Stimulated activated CD4-positive, alpha-beta T cell treated with anti-CD3 and anti-CD28 coated beads, Interleukin-1b, Interleukin-23, amount 100 ng/mL, for 1 hour (primary cell): Measurements from ENCODE around the gene GPATCH4.
"Not testable (repeated sequence)": the region's sequence is repeated elsewhere in the genome, so short reads cannot be mapped to it uniquely, and the experiment has no call there.

Experiments
- DNase-seq, 2 donors: peaks; one replicate each; pipeline ENCODE4 v3.0.0-alpha.2; 2020; ENCODE audit warnings: low read depth in 2 of 2

GPATCH4 gene

DNA sequence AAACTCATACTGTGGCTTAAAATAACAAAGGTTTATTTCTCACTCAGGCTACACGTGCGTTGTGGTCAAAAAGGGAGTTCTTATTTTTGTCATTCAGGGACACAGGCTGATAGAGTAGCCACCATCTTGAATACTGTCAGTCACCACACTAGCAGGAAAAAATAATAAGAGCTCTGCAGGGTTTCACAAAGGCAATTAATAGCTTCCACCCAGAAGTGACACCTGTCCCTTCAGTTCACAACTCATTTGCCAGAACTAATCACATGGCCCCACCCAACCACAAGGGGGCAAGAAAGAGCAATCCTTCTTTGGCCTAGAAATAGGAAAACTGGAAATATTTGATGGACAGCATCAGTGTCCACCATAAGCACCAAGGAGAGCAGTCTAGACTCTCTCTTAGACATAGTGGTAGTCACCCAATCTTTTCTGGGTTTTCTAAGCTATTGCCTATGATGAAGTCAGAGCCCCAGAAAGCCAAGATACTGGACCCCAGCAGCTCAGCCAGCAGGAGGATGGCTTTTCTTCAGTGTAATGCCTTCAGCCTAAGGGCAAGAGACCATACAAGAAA, 26.1 kb upstream of the GPATCH4 start:
- DNase-seq: no peak

DNA sequence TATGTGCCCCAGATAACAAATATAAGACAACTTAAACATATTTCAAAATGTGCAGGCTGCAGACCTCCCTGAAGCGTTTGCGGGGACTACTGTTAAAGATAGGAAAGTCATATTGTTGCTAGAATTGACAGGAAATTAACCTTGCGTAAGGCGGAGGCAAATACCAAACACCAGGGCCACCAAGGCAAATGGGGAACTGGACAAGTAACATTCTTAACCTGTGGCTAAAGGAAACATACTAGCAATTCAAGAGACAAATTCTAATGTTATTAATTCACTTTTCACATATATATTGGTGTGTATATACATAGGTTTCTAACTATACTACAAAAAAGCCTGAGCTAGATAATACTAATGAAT, 24.8 kb upstream of the GPATCH4 start:
- no peak for DNase-seq

DNA sequence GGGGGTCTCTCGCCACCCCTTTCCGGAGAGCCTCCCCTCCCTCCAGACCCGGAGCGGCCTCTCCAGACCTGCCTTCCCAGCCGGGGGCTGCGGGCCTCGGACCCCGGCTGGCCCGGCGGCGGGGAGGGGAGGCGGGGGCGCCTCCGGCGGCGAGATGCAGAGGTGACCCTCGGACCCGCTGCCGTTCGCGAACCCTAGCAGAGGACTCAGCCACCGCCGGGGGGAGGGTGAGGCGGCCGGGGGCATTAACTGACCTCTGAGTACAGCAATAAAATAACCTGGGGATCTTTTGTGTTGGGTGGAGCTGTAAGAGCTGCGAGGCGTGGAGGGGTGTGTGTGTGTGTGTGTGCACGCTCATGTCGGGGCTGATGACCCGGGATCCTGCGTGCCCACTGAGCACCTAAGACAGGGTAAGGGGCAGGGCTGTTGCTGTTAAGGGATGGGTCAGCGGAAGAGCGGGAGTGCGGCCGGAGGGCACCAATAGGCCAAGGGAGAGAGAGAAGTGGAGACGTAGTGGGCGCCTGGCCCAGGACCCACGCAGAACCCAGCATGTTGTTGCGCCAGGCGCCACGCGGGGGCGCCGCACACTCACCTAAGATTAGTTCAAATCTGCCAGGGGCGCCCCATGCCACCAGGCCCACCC, 24.3 kb upstream of the GPATCH4 start:
- DNase-seq: peak; percentile 14 to 62

DNA sequence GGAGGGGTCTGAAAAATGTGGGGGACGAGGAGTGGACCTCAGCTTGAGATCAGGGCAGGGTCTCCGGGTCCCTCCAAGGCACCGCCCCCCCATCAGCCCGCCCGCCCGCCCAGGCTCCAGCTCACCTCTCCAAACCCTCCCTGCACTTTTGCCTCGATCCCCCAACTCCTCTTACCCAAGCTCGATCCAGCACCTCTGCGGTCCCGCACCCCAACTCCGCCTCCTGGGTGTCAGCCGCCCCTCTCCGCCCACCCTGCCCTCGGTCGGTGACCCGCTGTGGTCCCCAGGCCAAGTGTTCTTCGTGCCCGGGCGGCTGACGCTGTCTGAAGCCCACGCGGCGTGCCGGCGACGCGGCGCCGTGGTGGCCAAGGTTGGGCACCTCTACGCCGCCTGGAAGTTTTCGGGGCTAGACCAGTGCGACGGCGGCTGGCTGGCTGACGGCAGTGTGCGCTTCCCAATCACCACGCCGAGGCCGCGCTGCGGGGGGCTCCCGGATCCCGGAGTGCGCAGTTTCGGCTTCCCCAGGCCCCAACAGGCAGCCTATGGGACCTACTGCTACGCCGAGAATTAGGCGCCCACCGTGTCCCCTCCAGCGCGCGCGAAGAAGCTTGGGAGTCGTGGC, 23.6 kb upstream of the GPATCH4 start:
- no peak for DNase-seq

DNA sequence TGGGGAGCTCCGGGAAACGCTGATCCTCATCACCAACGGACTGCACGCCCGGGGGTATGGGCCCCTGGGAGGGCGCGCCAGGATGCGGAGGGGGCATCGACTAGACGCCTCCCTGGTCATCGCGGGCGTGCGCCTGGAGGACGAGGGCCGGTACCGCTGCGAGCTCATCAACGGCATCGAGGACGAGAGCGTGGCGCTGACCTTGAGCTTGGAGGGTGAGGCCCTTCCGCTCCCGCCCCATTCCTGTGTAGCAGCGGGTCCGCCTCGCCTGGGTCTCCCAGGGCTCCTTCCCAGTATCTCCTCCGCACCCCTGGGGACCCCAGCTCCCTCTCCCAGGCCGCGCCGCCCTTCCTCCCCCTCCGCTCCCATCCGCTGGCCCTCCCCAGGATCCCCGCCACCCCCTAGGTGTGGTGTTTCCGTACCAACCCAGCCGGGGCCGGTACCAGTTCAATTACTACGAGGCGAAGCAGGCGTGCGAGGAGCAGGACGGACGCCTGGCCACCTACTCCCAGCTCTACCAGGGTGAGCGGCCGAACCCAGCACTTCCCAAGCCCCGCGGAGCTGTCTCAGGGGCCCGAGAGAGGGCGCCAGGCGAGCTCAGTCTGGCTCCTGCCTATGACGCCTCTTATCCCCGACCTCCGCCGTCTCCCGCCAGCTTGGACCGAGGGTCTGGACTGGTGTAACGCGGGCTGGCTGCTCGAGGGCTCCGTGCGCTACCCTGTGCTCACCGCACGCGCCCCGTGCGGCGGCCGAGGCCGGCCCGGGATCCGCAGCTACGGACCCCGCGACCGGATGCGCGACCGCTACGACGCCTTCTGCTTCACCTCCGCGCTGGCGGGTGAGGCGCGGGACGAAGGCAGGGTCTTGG, 22.9 kb upstream of the GPATCH4 start:
- DNase-seq: peak in 1 of 2 donors; percentile 32

DNA sequence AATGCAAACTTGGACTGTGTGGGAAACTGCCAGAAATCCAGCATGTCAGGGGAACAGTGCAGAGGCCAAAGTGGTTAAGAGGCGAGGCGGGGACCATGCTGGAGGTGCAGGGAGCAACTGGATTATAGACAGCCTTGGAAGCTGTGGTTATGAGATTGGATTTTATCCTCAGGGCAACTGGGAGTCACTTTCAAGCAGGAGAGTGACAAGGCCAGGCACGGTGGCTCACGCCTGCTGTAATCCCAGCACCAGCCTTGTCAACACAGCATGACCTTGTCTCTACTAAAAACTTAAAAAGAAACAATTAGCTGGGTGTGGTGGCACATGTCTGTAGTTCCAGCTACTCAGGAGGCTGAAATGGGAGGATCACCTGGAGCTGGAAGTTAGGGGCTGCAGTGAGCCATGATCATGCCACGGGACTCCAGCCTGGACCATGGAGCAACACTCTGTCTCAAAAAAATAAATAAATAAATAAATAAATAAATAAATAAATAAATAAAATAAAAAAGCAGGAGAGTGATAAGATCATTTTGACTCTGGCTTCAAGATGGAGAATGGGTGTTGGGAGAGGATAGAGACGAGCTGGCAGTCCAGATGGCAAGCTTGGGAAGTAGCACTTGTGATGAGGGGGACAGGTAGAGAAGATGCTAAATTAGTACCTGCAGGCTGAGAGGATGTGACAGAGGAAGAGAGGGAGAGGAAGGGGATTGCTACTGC, 21.5 kb upstream of the GPATCH4 start:
- no peak for DNase-seq

DNA sequence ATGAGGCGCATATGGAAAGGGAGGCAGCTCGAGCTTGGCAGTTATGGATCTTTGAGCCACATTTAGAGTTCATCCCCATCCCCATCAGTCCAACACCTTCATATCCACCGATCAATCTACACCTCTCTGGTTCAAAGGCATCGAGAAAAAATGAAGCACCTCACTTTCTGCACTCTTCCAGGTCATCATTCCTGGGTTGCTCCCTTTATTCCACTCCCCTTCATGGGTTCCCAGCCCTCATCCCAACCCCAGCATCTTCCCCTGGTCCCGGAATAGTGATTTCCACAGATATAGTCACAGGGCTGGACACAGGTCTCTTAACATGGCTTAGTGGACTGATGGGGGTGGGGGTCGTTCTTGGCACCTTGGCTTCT, 18.3 kb upstream of the GPATCH4 start:
- no peak for DNase-seq

DNA sequence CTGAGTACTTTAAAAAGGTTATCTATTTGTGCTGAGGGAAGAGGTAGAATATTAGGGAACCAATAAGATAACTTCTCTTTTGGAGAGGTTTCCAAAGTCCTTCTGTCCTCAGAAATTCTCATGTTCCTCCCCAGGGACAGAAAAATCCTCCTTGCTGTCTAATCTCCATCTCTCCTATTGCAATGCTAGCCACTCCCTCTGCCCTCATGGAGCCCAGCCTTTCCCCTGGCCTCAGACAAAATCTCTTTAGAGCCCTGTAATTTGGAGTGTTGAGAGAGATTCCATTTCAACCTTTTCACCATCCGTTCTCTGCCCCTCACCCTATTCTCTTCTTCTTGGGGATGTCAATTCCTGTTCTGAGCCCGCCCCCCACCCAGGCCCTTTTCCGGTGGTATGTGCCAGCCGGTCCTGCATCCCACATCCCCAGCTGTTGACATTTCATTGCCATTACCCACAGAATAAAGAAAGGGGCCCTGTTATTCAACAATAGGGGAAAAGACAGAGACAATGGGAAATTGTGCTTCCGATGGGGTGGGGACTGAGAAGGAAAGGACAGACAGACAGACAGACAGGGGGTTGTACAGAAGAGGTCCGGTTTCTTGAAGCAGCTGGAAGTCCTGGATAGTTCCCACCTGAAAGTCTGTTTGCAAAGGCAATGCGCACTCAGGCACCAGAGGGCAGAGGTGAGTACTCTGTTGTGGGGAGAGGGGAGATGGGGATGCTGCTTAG, 17.7 kb upstream of the GPATCH4 start, which contains the start of gene HAPLN2:
Gene HAPLN2, plus strand, starts transcription at position 563 of the 729 bp plus-strand sequence. CDS start 4,076 bp downstream, outside the sequence.
- DNase-seq: no peak

DNA sequence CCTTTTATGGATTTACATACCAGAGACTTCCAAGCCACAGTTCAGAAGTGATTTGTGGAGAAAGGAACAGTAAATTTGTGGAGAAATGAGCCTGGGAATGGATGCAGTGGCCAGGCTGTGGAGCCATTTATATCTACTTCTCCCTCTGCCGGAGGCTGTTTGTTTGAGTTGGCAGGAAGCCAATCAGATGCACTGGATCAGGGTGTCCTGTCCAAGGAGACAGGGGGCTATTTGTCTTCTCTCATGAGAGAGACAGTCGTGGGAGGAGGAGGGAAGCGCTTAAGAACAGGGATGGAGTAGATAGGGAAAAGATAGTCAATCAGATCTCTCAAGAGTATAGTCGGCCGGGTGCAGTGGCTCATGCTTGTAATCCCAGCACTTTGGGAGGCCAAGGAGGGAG, 15.2 kb upstream of the GPATCH4 start:
- no peak for DNase-seq

DNA sequence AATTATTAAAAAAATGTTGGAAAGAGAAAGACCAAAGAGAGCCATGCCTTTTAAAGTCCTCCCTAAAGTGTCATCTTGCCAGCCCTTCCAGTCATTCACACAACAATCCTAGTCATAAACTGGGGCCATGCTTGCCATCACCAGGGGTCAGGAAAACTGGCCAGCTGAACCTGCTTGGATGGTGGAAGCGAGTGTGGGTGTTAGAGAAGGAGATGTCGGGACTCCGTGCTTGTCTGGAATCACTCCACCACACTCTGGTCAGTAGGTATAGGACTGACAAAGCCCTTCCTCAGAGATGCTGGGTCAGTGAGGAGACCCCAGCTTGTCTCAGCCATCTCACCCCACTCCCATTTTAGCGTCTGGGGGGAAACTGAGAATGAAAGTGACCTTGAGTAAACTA, 14.7 kb upstream of the GPATCH4 start:
- no peak for DNase-seq

DNA sequence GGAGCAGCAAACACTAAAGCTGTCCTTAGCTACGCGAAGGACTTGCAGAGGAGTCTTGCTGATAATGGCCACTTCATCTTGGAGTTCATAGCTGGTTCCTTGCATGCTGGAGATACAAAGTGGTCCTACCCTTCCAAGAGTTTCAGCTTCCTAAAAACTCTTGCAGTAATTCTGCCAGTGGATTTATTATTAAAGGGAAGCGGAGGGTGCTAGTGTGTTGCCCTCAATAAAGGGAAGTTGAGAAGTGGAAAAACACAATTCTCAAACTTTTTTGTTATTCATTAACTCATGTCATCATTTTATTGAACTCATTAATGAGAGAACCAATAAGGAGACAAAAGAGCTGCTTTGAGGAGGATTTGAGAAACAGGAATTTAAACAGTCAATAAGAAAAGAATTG, 11.4 kb upstream of the GPATCH4 start:
- no peak for DNase-seq

DNA sequence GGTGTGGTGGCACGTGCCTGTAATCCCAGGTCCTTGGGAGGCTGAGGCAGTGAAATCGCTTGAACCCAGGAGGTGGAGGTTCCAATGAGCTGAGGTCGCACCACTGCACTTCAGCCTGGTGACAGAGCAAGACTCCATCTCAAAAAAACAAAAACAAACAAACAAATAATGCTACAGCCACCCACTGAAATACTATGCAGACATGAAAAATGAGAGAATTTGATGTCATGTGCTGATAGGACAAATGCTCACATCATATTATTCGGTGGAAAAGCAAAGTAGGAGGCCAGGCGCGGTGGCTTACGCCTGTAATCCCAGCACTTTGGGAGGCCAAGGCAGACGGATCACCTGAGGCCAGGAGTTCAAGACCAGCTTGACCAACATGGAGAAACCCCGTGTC, 8.8 kb upstream of the GPATCH4 start:
- not testable (repeated sequence) for DNase-seq

DNA sequence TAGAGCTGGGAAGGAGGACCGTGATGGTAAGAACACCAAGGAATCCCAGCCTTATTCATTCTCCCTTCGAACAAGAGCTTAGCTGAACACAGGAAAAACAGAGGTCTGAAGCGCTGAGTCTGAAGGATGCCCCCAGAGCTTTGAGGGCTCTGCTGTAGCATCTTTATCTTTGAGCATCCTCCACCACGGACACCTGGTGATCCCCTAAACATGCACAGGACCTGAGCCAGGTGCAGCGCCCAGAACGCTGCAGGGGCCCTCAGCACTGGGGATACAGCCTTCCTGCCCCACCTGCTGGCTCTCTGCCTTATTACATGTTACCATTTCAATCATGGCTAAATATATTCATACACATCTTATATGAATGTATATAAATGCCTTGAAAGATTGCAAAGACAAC, 7.7 kb upstream of the GPATCH4 start:
- no peak for DNase-seq

DNA sequence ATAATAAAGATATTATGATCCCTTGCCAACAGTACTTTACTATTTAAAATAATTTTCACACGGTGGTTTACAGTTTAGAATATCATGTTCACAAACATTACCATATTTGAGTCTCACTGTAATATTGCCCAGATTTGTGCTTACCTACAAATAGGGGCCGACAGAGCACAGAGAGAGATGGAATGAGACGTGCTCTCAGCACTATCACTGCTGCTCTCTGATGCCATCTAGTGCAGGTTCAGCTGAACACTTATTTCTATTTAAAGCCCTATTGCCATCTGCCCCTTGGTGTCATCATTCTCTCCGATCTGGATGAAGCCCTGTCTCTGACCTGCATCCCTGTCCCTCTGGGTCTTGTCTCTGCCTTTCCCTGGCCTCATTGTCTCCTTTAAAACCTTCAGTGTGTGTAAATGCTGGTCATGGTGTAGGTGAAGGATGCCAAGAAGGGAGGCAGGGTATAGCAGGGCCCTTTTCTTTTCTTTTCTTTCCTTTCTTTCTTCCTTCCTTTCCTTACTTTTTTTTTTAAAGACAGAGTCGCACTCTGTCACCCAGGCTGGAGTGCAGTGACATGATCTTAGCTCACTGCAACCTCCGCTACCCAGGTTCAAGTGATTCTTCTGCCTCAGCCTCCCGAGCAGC, 6.9 kb upstream of the GPATCH4 start:
- no peak for DNase-seq

DNA sequence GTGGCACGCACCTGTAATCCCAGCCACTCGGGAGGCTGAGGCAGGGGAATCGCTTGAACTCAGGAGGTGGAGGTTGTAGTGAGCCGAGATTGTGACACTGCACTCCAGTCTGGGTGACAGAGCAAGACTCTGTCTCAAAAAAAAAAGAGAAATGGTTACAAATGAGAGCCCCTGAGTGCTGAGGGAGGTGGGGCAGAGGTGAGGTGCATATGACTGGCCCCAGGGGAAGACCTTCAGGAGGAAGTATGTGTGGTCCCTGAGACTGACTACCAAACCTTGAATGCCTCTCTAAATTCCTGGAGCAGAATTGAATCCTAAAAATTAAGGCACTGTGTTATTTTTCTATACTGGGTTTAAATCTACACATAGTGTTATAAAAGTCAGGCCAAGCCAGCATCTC, 6.1 kb upstream of the GPATCH4 start:
- not testable (repeated sequence) for DNase-seq

DNA sequence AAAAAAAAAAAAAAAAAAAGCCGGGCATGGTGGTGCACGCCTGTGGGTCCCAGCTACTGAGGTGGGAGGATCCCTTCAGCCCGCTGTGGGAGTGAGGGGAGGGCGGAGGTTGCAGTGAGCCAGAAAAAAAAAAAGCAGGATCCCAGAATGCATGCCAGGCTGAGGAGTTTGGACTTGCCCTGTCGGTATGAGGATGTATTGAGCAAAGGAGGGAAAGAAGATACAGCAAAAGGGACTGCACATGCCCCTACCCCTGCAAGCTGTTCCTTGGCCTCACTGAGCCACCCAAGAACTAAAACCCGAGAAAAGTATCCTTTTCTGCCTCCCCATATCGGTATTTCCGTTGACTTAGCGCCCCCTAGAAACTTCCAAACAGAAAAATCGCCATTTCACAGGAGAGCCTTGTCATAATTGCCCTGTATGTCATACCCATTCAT, 1.3 kb upstream of the GPATCH4 start:
- no peak for DNase-seq

DNA sequence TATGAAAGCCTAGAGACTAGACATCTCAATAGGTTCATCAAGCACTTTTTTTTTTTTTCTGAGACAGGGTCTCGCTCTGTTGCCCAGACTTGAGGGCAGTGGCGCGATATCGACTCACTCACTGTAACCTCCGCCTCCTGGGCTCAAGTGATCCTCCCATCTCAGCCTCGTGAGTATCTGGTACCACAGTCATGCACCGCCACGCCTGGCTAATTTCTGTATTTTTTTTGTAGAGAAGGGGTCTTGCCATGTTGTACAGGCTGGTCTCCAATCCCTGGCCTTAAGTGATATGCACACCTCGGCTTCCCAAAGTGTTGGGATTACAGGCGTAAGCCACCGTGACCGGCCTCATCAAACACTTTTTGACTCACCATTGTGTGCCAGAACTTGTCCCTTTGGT, 613 bp upstream of the GPATCH4 start:
- no peak for DNase-seq

DNA sequence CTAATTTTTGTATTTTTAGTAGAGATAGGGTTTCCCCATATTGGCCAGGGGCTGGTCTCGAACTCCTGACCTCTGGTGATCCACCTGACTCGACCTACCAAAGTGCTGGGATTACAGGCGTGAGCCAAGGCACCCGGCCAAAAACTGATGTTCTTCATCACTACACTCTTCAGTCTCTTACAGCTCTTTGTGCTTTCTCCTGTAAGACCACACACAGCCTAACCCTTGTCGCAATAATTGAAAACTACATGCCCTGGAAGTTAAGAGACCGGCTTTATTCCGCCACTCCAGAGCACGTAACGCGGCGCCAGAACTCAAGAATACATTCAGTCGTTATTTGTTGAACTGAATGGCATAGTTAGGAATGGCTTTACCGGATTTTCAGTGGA, 552 bp downstream of the GPATCH4 start:
- no peak for DNase-seq

DNA sequence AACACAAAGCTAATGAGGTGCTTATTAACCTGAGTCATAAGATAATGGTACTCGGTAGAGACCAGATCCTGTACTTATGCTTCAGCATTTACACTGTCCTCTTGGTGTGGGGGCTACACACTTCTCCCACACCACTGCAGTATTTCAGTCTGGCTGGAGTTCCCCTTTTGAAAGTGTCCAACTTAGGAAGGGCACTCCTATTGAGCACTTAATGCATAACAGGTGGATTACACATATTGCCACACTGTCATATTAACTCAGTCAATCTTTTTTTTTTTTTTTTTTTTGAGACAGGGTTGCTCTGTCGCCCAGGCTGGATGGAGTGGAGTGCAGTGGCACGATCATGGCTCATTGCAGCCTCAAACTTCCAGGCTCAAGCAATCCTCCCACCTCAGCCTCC, 1.5 kb downstream of the GPATCH4 start:
- DNase-seq: no peak

DNA sequence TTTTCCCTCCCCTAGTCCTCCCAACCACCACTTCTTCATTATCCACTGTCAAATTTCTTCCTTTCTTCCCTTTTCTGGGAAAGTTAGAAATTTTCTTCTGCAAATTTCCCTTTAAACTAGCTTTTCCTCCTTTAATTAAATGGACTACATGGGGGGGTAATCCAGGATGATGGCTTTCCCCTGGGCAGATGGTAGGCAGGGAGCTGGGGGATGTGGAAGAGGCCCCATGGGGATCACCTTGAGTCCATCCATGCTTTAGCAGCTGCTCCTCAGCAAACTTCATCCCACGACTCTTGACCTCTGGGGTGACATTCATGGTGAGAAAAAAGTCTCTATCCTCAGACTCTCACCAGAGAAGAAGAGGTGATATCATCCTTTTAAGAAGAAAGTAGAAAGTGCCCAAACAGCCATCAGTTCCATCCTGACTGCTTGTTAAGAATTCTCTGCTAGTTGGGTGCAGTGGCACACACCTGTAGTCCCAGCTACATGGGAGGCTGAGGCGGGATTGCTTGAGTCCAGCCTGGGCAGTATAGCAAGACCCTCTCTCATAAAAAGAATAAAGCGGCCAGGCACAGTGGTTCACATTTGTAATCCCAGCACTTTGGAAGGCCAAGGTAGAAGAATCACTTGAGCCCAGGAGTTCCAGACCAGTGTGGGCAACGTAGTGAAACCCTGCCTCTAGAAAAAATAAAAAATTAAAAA, 2.4 kb downstream of the GPATCH4 start:
- no peak for DNase-seq
